Ovary (tissue), 3 donors: Measurements from ENCODE around the gene HK2.
"Not testable (repeated sequence)": the region's sequence is repeated elsewhere in the genome, so short reads cannot be mapped to it uniquely, and the experiment has no call there.

Experiments used
- EP300 ChIP-seq: sonication (generic); formaldehyde crosslinking; IDR thresholded peaks from one replicate; pipeline ENCODE4 v1.6.1; 2017; ENCODE audit warnings: antibody characterized with exemption
- POLR2A ChIP-seq: fragments of 450-650 bp; IDR thresholded peaks from one replicate; pipeline ENCODE4 v1.6.1; 2017; ENCODE audit warnings: antibody characterized with exemption, mild to moderate bottlenecking, moderate library complexity
- TF ChIP-seq, protein P1 (sequence below), 3 donors: fragments of 450-650 bp in 2 of 3; fragments of 200-600 bp in 1 of 3; IDR thresholded peaks; one replicate each; pipeline versions ENCODE4 v1.5.1 to v1.8.0; 2016 to 2022; ENCODE audit warnings: antibody characterized with exemption in 3 of 3, mild to moderate bottlenecking in 1 of 3
- donor health status: DM: no; HTN: no; CAD: no.

DNA sequence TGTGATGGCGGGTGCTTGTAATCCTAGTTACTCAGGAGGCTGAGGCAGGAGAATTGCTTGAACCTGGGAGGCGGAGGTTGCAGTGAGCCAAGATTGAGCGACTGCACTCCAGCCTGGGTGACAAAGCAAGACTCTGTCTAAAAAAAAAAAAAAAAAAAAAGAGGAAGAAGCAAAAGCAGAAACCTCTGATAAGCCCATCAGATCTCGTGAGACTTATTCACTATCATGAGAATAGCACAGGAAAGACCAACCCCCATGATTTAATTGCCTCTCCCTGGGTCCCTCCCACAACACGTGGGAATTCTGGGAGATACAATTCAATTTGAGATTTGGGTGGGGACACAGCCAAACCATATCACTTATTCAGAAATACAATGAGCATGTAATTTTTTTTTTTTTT lies 73.6 kb downstream of the HK2 start:
- TF ChIP-seq, protein P1, sequence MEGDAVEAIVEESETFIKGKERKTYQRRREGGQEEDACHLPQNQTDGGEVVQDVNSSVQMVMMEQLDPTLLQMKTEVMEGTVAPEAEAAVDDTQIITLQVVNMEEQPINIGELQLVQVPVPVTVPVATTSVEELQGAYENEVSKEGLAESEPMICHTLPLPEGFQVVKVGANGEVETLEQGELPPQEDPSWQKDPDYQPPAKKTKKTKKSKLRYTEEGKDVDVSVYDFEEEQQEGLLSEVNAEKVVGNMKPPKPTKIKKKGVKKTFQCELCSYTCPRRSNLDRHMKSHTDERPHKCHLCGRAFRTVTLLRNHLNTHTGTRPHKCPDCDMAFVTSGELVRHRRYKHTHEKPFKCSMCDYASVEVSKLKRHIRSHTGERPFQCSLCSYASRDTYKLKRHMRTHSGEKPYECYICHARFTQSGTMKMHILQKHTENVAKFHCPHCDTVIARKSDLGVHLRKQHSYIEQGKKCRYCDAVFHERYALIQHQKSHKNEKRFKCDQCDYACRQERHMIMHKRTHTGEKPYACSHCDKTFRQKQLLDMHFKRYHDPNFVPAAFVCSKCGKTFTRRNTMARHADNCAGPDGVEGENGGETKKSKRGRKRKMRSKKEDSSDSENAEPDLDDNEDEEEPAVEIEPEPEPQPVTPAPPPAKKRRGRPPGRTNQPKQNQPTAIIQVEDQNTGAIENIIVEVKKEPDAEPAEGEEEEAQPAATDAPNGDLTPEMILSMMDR (IDR thresholded peaks at IDR 0.05) = not testable (repeated sequence)
- TF ChIP-seq POLR2A, EP300: not testable (repeated sequence)
